Mucosa of stomach (tissue), 1 donor: Measurements from ENCODE around the gene RBFA.

Source experiments
- H3K27me3 ChIP-seq: one replicate; pipeline ENCODE4 v1.7.0; 2013; ENCODE audit warnings: mild to moderate bottlenecking, low read length; ENCODE audit not compliant: control insufficient read depth, insufficient read depth
- H3K36me3 ChIP-seq: one replicate; pipeline ENCODE4 v1.7.0; 2013; ENCODE audit warnings: low read length; ENCODE audit not compliant: control insufficient read depth, insufficient read depth
- H3K4me1 ChIP-seq: one replicate; pipeline ENCODE4 v1.7.0; 2013; ENCODE audit warnings: mild to moderate bottlenecking, low read length; ENCODE audit not compliant: control insufficient read depth, insufficient read depth
- H3K4me3 ChIP-seq: one replicate; pipeline ENCODE4 v1.7.0; 2013; ENCODE audit warnings: low read length
- H3K9ac ChIP-seq: one replicate; pipeline ENCODE4 v1.7.0; 2013; ENCODE audit warnings: mild to moderate bottlenecking, low read length, moderate library complexity
- H3K9me3 ChIP-seq: one replicate; pipeline ENCODE4 v1.7.0; 2013; ENCODE audit warnings: mild to moderate bottlenecking, low read length, moderate library complexity; ENCODE audit not compliant: control insufficient read depth
- donor health status: Pancreatic carcinoma.

The RBFA gene

GRCh38 chr18:80050797-80051196 is 16.6 kb downstream of the RBFA start:
- H3K9ac ChIP-seq: no peak overlapping the region
- H3K36me3 ChIP-seq: no peaks in the 10 kb centered on the region
- H3K9me3 ChIP-seq: no peaks in the 10 kb centered on the region
- H3K4me3 ChIP-seq: no peak overlapping the region
- H3K4me1 ChIP-seq: no peaks in the 10 kb centered on the region
- no peaks in the 10 kb centered on the region for H3K27me3 ChIP-seq

- Histone ChIP-seq H3K36me3 (no peaks in the 10 kb centered on the region), H3K9ac (no peak overlapping the region), H3K27me3 (no peaks in the 10 kb centered on the region), H3K4me1 (no peaks in the 10 kb centered on the region), H3K9me3 (no peaks in the 10 kb centered on the region), H3K4me3 (no peak overlapping the region)
Observed at GRCh38 chr18:80056095-80056494, 21.9 kb downstream of the RBFA start.

- Histone ChIP-seq H3K4me3 (no peak overlapping the region), H3K9me3 (no peaks in the 10 kb centered on the region), H3K4me1 (no peaks in the 10 kb centered on the region), H3K36me3 (no peaks in the 10 kb centered on the region), H3K27me3 (no peaks in the 10 kb centered on the region), H3K9ac (no peak overlapping the region)
Observed at GRCh38 chr18:80059945-80060344, 25.7 kb downstream of the RBFA start.

DNA sequence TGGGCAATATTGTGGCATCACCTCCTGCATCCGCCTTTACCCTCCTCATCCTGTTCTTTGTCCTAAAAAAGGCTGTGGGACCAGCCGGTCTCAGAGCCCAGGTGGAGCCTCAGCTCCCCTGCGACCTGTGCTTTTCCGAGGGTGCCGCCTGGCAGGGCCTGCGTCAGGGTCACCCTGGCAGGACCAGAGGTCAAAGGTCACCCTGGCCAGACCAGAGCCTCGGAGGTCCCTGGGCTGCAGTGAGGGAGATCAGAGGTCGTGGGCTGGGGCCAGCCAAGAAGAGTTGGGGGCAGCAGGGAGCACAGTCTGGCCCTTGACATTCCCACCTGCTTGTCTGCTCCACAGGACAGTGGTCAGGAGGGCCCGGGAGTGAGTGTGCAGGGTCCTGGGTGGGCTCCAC is 31.5 kb downstream of the RBFA start:
- Histone ChIP-seq H3K4me1 (no peaks in the 10 kb centered on the region), H3K27me3 (no peaks in the 10 kb centered on the region), H3K36me3 (no peaks in the 10 kb centered on the region), H3K9ac (no peak overlapping the region), H3K9me3 (no peaks in the 10 kb centered on the region), H3K4me3 (no peak overlapping the region)

GRCh38 chr18:80067321-80067720 is 33.1 kb downstream of the RBFA start:
- no peak overlapping the region for H3K4me3 ChIP-seq
- no peak overlapping the region for H3K9ac ChIP-seq
- no peaks in the 10 kb centered on the region for H3K9me3 ChIP-seq
- H3K4me1 ChIP-seq: no peaks in the 10 kb centered on the region
- H3K36me3 ChIP-seq: no peaks in the 10 kb centered on the region
- no peaks in the 10 kb centered on the region for H3K27me3 ChIP-seq

- H3K4me1 ChIP-seq: no peaks in the 10 kb centered on the region
Observed at GRCh38 chr18:80067897-80068296, 33.7 kb downstream of the RBFA start.

GRCh38 chr18:80068571-80069272 is 34.5 kb downstream of the RBFA start:
- Histone ChIP-seq H3K9me3 (no peaks in the 10 kb centered on the region), H3K27me3 (no peaks in the 10 kb centered on the region), H3K36me3 (no peaks in the 10 kb centered on the region), H3K4me1 (no peaks in the 10 kb centered on the region), H3K9ac (no peak overlapping the region), H3K4me3 (no peak overlapping the region)

More at GRCh38 chr18:80067897-80068296, 33.7 kb downstream of the RBFA start:
- Histone ChIP-seq H3K36me3 (no peaks in the 10 kb centered on the region), H3K9ac (no peak overlapping the region), H3K9me3 (no peaks in the 10 kb centered on the region), H3K4me3 (no peak overlapping the region), H3K27me3 (no peaks in the 10 kb centered on the region)

- Histone ChIP-seq H3K27me3 (no peaks in the 10 kb centered on the region), H3K4me1 (no peaks in the 10 kb centered on the region), H3K9ac (no peak overlapping the region), H3K36me3 (no peaks in the 10 kb centered on the region), H3K4me3 (no peak overlapping the region), H3K9me3 (no peaks in the 10 kb centered on the region)
Observed at GRCh38 chr18:80070825-80071224, 36.6 kb downstream of the RBFA start.

DNA sequence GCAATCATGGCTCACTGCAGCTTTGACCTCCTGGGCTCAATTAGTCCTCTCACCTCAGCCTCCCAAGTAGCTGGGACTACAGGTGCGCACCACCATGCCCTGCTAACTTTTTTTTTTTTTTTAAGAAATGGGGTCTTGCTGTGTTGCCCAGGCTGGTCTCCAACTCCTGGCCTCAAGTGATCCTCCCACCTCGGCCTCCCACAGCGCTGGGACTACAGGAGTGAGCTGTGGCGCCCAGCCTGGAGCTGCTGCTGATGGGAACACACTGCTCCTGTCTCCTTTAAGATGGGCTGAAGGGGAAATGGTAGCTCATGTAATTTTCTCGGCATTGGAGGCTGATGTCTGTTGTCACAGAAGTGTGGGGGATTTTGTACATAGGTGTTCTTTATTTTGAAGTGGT is 39.9 kb downstream of the RBFA start:
- no peaks in the 10 kb centered on the region for H3K4me1 ChIP-seq
- no peaks in the 10 kb centered on the region for H3K9me3 ChIP-seq
- H3K36me3 ChIP-seq: no peaks in the 10 kb centered on the region
- H3K27me3 ChIP-seq: no peaks in the 10 kb centered on the region
- no peak overlapping the region for H3K4me3 ChIP-seq
- no peak overlapping the region for H3K9ac ChIP-seq

DNA sequence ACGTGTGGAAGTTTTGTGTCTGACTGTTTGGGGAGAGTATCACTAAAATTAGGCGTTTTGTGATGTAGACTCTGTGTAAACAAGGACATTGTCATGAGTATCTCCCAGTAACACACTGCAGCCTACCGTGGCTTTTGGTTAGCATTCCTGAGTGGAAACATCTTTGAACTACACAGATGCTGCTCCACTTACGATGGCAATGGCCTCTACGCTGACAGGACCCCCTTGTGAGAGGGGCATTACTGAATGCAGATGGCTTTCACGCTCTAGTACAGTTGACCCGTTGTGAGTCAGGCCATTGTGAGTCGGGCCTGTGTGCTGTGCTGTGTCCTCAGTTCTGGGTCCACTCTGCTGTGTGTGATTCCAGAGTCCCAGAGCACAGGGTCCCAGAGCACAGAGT is 40.5 kb downstream of the RBFA start:
- H3K4me1 ChIP-seq: no peaks in the 10 kb centered on the region
- no peak overlapping the region for H3K9ac ChIP-seq
- no peaks in the 10 kb centered on the region for H3K9me3 ChIP-seq
- no peaks in the 10 kb centered on the region for H3K27me3 ChIP-seq
- H3K36me3 ChIP-seq: no peaks in the 10 kb centered on the region
- H3K4me3 ChIP-seq: no peak overlapping the region

DNA sequence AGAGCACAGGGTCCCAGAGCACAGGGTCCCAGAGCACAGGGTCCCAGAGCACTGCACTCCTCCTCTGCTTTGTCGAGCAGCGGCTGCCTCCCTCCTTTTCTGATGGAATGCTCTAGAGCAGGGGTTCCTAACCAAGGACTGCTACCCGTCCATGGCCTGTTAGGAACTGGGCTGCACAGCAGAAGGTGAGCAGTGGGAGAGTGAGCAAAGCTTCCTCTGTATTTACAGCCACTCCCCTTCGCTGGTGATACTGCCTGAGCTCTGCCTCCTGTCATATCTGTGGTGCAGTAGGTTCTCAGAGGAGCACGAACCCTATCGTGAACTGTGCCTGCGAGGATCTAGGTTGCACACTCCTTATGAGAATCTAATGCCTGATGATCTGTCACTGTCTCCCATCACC is 41.7 kb downstream of the RBFA start:
- no peaks in the 10 kb centered on the region for H3K36me3 ChIP-seq
- no peaks in the 10 kb centered on the region for H3K4me1 ChIP-seq

DNA sequence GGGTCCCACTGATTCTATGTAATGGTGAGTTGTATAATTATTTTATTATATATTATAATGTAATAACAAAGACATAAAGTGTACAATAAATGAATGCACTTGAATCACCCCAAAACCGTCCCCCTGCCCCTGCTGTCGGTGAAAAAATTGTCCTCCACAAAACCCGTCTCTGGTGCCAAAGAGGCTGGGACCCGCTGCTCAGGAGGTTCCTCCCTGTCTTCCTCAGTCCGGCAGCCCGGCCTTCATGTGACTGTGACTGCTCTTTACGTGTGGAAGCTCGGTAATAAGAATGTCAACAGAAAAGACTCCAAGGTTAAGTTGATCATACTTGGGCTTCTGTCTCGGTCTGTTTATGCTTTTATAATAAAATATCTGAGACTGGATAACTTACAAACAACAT is 42.1 kb downstream of the RBFA start:
- H3K9ac ChIP-seq: no peak overlapping the region
- no peak overlapping the region for H3K4me3 ChIP-seq
- H3K9me3 ChIP-seq: no peaks in the 10 kb centered on the region
- no peaks in the 10 kb centered on the region for H3K36me3 ChIP-seq
- no peaks in the 10 kb centered on the region for H3K27me3 ChIP-seq
- H3K4me1 ChIP-seq: no peaks in the 10 kb centered on the region

More for the DNA sequence above, 41.7 kb downstream of the RBFA start:
- H3K4me3 ChIP-seq: no peak overlapping the region
- no peaks in the 10 kb centered on the region for H3K27me3 ChIP-seq
- no peak overlapping the region for H3K9ac ChIP-seq
- H3K9me3 ChIP-seq: no peaks in the 10 kb centered on the region

DNA sequence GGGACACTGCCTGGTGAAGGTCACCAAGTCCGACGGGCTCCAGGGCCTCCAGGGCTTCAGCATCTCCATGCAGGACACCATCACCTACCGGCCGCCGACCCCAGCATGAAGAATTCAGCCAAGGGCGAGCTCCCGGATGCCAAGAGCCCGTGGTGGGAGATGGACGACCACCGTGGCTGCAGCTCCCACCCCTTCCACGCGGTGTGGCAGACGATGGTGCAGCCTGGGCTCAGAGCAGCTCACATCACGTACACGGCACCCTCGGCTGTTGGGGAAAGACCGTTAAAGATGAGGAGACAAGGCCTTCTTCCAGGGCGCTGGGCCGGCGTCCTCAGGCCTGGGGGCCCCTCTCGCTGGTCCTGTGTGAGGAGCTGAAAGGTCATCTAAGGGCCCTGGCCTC is 43.6 kb downstream of the RBFA start:
- H3K9me3 ChIP-seq: no peaks in the 10 kb centered on the region
- H3K4me1 ChIP-seq: no peaks in the 10 kb centered on the region
- no peaks in the 10 kb centered on the region for H3K27me3 ChIP-seq
- no peak overlapping the region for H3K9ac ChIP-seq
- H3K36me3 ChIP-seq: no peaks in the 10 kb centered on the region
- H3K4me3 ChIP-seq: no peak overlapping the region
